Measurements from ENCODE around the gene DDOST. TPM values are rescaled to one million over a fixed set of nuclear protein-coding genes. Genes with fewer than 3 reads are reported as not detected.
A peak's percentile ranks its signal among the peaks of the same experiment; 100 is the strongest.

DDOST gene
- total RNA-seq, result 100 to 1,000 TPM; 119 to 155 (median 141) TPM

GRCh38 chr1:20661207-20662109 lies at the start of gene DDOST:
Gene DDOST (minus strand): TSS chr1:20661369. CDS start chr1:20661350, 19 bp downstream.
- peak; percentile 69 for DNase-seq (ENCODE audit: low spot score)
- TF ChIP-seq, protein P1, sequence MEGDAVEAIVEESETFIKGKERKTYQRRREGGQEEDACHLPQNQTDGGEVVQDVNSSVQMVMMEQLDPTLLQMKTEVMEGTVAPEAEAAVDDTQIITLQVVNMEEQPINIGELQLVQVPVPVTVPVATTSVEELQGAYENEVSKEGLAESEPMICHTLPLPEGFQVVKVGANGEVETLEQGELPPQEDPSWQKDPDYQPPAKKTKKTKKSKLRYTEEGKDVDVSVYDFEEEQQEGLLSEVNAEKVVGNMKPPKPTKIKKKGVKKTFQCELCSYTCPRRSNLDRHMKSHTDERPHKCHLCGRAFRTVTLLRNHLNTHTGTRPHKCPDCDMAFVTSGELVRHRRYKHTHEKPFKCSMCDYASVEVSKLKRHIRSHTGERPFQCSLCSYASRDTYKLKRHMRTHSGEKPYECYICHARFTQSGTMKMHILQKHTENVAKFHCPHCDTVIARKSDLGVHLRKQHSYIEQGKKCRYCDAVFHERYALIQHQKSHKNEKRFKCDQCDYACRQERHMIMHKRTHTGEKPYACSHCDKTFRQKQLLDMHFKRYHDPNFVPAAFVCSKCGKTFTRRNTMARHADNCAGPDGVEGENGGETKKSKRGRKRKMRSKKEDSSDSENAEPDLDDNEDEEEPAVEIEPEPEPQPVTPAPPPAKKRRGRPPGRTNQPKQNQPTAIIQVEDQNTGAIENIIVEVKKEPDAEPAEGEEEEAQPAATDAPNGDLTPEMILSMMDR (IDR thresholded peaks at IDR 0.05), result peak in 1 of 3 donors; percentile 5
- peak; percentile 98 for ATAC-seq (ENCODE audit: low FRiP score)

DNA sequence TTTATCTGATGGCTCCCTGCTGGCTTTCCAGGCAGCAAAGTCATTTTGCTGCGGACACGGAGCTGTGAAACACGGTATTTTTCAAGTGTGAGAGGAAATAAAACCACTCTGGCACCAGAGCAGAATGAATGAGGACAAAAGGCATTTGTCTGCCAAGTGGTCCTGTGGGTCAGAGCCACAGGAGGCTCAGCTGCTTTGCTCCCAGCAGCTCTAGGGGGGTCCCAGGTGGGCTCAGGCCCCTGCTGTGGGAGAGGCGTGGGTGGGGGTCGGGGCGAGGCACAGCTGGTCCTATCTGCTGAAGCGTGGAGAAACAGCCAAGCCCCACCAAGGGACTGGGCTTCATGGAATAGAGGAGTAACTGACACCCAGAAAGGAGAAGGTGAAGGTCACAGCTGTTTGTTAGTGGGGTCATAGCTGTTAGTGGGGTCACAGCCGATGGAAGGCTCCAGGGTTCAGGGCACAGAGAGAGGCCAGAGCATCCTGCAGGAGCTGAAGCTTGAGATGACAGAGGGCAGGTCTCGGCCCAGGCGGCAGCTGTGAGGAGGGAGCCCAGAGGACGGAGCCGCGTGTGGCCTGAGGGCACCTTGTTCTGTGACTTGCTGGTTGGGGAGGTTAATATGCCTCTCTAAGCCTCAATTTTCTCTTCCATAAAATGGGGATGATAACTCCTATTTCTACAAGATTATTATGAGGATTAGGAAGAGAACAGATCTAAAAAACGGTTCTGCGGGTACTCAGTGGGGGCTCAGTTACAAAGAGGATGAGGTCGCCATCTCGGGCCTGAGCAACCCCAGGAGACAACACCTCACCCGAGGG lies 49.5 kb upstream of the DDOST start:
- DNase-seq (ENCODE audit: low spot score) (no peak), ATAC-seq (ENCODE audit: low FRiP score) (no peak)
- TF ChIP-seq, protein P1 (IDR thresholded peaks at IDR 0.05), result no peak

- no peak for ATAC-seq (ENCODE audit: low FRiP score)
- TF ChIP-seq, protein P1 (IDR thresholded peaks at IDR 0.05), result no peak
- DNase-seq (ENCODE audit: low spot score), result no peak
These were observed 48.7 kb upstream of the DDOST start for GRCh38 chr1:20709868-20710267.

GRCh38 chr1:20708891-20709290 lies 47.7 kb upstream of the DDOST start:
- ATAC-seq (ENCODE audit: low FRiP score) (no peak), DNase-seq (ENCODE audit: low spot score) (no peak)
- TF ChIP-seq, protein P1 (IDR thresholded peaks at IDR 0.05), result no peak

DNA sequence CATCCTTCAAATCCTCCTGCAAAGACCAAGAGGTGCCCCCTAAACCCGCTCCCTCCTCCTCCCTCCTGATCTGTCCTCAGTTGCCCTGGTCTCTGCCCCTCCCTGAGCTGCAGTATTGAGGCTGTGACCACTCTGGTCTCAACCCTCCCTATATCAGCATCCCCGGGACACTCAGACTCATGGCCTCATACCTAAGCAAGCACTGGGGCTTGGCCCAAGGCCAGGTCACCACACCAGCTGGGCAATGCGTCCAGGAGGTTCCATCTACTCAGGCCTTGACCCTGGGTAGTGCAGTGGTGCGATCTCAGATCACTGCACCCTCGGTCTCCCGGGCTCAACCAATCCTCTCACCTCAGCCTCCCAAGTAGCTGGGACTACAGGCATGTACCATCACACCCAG lies 46.9 kb upstream of the DDOST start:
- DNase-seq (ENCODE audit: low spot score) (no peak), ATAC-seq (ENCODE audit: low FRiP score) (no peak)
- TF ChIP-seq, protein P1 (IDR thresholded peaks at IDR 0.05), result no peak

GRCh38 chr1:20706841-20707240 lies 45.7 kb upstream of the DDOST start:
- ATAC-seq (ENCODE audit: low FRiP score) (no peak), DNase-seq (ENCODE audit: low spot score) (no peak)
- TF ChIP-seq, protein P1 (IDR thresholded peaks at IDR 0.05), result no peak

Measured in omental fat pad (tissue), 4 donors.